Measurements from ENCODE around the gene MRPS7. TPM values are rescaled to one million over a fixed set of nuclear protein-coding genes. Genes with fewer than 3 reads are reported as not detected.

Gene MRPS7
- total and polyA plus RNA-seq, 9 donors: 19.6 to 46.4 (median 34.3) TPM

DNA sequence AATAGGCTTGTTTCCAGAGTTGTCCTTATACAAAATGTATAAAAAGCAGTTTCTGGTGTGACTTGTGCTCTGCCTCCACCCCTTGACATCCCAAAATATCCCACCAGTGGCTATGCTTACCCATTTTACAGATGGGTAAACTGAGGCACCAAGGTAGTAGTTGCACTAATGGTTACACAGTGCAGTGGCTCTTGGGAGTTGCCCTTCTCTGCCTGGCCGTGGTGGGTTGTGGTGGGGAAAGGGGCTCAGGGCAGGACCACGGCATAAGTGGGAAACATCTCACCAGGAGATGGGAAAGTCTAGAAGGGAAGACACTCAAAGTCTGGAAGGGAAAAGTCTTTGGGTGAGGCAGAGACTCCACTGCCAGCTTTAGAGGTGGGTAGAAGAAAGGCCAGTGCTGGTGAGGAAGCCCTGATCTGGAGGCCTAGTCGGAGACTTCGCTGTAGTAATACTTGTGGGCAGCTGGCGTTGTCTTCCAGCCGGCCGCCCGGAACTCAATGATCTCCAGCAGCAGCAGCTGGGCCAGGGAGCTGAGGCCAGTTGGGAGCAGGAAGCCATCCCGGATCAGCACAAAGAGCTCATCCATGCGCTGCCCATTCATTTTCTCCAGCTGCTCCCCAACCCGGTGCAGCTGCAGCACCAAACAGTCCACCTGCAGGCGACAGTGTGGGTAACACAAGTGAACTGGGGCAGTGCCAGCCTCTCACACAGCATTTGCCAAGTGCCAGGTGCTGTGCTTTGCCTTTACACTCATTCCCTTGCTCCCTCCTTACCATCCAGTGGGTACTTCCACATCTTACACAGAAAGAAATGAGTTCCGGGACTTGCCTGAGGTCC, 4.9 kb downstream of the MRPS7 start:
- TF ChIP-seq EP300 (IDR thresholded peaks at IDR 0.05): no peak
- TF ChIP-seq, protein P1, sequence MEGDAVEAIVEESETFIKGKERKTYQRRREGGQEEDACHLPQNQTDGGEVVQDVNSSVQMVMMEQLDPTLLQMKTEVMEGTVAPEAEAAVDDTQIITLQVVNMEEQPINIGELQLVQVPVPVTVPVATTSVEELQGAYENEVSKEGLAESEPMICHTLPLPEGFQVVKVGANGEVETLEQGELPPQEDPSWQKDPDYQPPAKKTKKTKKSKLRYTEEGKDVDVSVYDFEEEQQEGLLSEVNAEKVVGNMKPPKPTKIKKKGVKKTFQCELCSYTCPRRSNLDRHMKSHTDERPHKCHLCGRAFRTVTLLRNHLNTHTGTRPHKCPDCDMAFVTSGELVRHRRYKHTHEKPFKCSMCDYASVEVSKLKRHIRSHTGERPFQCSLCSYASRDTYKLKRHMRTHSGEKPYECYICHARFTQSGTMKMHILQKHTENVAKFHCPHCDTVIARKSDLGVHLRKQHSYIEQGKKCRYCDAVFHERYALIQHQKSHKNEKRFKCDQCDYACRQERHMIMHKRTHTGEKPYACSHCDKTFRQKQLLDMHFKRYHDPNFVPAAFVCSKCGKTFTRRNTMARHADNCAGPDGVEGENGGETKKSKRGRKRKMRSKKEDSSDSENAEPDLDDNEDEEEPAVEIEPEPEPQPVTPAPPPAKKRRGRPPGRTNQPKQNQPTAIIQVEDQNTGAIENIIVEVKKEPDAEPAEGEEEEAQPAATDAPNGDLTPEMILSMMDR (IDR thresholded peaks at IDR 0.05): no peak
- TF ChIP-seq POLR2A (IDR thresholded peaks at IDR 0.05): no peak

DNA sequence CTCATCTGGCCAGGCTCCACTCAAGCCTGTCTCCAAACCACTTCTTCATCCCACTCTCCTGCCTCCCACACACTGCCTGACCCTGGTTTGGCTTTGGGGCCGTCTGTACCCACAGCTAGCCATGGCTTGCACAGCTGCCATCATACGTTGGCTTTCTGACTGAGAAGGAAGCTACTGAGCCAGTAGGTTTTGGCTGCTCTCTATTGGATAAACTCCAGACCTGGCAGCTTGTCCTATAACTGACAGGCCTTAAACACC, 5.4 kb downstream of the MRPS7 start:
- whole genome bisulfite sequencing, 3 donors: 22 to 35% (median 27%) methylated on average over 2 of the region's 2 CpGs
- Histone ChIP-seq H3K27ac (no peak overlapping the region), H3K9me3 (no peaks in the 10 kb centered on the region), H3K27me3 (no peaks in the 10 kb centered on the region), H3K4me3 (no peak overlapping the region), H3K4me1 (ENCODE audit: insufficient read depth) (peaks cover 5% of the 10 kb centered on the region), H3K36me3 (no peaks in the 10 kb centered on the region)
- no peak for DNase-seq
- intact Hi-C loops (cut with DNase I): no loop called here
- no peak for TF ChIP-seq POLR2A (IDR thresholded peaks at IDR 0.05)
- TF ChIP-seq, protein P1 (IDR thresholded peaks at IDR 0.05): no peak

More for the DNA sequence above, 4.9 kb downstream of the MRPS7 start:
- WGBS, 3 donors: 74 to 75% (median 75%) methylated on average over 13 of the region's 13 CpGs
- intact Hi-C loops (cut with DNase I): no loop called here
- Histone ChIP-seq H3K27ac (no peak overlapping the region), H3K4me3 (no peak overlapping the region), H3K9me3 (no peaks in the 10 kb centered on the region), H3K36me3 (no peaks in the 10 kb centered on the region), H3K27me3 (no peaks in the 10 kb centered on the region), H3K4me1 (ENCODE audit: insufficient read depth) (peaks cover 3% of the 10 kb centered on the region)
- DNase-seq: no peak

DNA sequence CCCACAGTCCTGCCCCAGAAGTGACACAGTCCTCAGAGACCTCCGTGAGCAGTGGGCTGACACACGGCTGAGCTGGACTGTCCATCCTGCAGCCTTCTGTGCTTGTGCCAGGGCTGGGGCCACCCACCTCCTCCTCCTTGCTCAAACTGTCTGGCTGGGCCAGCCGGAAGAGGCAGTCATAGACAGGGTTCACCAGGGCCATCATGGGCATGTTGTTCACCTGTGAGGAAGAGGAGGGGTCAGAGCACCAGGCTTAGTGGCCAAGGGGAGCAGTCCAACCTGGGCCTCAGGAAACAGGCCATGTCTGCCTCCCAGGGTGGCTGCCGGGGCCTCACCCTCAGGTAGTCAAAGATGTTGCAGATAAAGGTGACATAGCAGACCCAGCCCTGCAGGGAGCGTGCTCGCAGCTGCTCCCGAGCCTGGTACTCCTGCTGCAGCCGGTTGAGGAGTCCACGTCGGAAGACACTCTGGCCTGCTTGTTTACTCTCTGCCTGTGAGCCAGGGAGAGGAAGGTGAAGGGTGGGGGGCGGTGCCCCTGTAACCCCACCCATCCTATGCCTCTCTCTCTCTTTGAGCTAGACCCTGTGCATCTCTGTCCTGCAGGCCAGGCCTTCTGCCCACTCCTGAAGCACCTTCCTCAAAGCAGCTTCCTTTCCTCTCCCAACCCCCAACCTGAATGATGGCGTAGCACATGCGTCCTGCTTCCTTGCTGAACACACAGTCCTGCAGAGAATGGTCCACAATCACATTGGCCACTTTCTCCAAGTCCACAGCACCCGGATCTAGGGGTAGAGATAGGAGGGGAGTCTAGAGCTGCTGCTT, 5.9 kb downstream of the MRPS7 start:
- H3K27ac ChIP-seq: no peak overlapping the region
- no peak overlapping the region for H3K4me3 ChIP-seq
- H3K4me1 ChIP-seq (ENCODE audit: insufficient read depth): peaks cover 2% of the 10 kb centered on the region
- WGBS, 3 donors: 26 to 43% (median 28%) methylated on average over 8 to 14 of the region's 14 CpGs
- intact Hi-C loops (cut with DNase I): no loop called here
- no peaks in the 10 kb centered on the region for H3K27me3 ChIP-seq
- TF ChIP-seq, protein P1 (IDR thresholded peaks at IDR 0.05): no peak
- TF ChIP-seq POLR2A (IDR thresholded peaks at IDR 0.05): no peak
- TF ChIP-seq EP300 (IDR thresholded peaks at IDR 0.05): no peak
- H3K36me3 ChIP-seq: no peaks in the 10 kb centered on the region
- DNase-seq: no peak
- no peaks in the 10 kb centered on the region for H3K9me3 ChIP-seq

DNA sequence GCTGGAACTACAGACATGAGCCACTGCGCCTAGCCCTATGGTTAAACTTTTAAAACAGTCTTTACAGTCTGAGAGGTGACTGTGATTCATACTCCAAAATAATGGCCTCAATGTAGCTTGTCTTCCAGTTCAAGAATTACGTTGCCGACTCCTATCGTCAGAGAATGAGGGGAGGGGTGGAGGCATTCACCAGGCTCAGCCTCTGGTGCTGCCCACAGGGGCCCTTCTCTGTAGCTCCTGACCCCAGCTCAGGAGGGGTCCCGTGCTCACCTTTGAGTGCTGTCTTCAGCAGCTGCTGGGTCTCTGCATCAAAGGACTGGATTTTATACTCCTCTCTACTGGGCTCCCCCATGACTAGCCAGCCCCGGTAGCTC, 8.2 kb downstream of the MRPS7 start:
- Histone ChIP-seq H3K4me1 (ENCODE audit: insufficient read depth) (peaks cover 2% of the 10 kb centered on the region), H3K36me3 (no peaks in the 10 kb centered on the region), H3K27ac (no peak overlapping the region), H3K27me3 (no peaks in the 10 kb centered on the region), H3K9me3 (no peaks in the 10 kb centered on the region), H3K4me3 (peak overlapping the region; percentile 82)
- intact Hi-C loops (cut with DNase I): loop anchor here in 1 of 4 donors (5.0 kb wide), 1 partner anchor 137 kb away; the partner anchor contains the start of gene GRB2
- TF ChIP-seq POLR2A (IDR thresholded peaks at IDR 0.05) (no peak), EP300 (IDR thresholded peaks at IDR 0.05) (no peak)
- TF ChIP-seq, protein P1 (IDR thresholded peaks at IDR 0.05): no peak
- WGBS, 3 donors: 16 to 19% (median 16%) methylated on average over 6 of the region's 6 CpGs
- DNase-seq: no peak

All from ovary (tissue), 9 donors.